ENCODE measurements around the gene PLA2G5.

DNA sequence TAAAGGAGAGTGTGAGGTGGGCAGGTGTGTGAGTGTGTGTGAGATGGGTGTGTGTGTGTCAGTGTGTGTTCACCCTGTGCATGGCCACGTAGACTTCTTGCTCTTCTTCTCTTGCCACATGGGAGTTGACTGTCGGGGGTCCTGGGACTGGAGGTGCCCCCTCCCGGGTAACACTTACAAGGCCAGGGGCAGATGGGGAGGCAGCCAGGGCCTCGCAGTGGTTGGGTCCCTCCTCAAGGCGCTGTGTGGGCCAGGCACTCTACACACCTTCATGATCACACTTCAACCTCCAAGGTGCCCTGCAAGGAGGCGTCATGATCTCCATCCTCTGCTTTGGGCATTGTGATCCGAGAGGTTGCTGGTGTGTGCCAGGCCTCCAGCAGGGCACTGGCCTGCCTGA is 71.5 kb downstream of the PLA2G5 start:
- no peak for TF ChIP-seq GATA2 (IDR thresholded peaks at IDR 0.05; ENCODE audit: low read depth, low read length)
- no peak for TF ChIP-seq GATA3 (IDR thresholded peaks at IDR 0.05; ENCODE audit: low read depth, low read length)
